ENCODE results near the gene GAB1. TPM values are rescaled to one million over a fixed set of nuclear protein-coding genes. Genes with fewer than 3 reads are reported as not detected.

The GAB1 gene
- total RNA-seq, 1 donor from 2014 or later = 32.6 TPM

- H3K27me3 Mint-ChIP-seq (ENCODE audit: unreplicated experiment) = no peaks in the 10 kb centered on the region
Observed at GRCh38 chr4:143421609-143422008, 84.9 kb downstream of the GAB1 start.

GRCh38 chr4:143424276-143424675 is 87.6 kb downstream of the GAB1 start:
- no peak for DNase-seq (ENCODE audit: extremely low spot score, unreplicated experiment)
- no peak overlapping the region for H3K4me3 Mint-ChIP-seq (ENCODE audit: unreplicated experiment)
- no peak overlapping the region for H3K27ac Mint-ChIP-seq (ENCODE audit: unreplicated experiment)
- no peaks in the 10 kb centered on the region for H3K27me3 Mint-ChIP-seq (ENCODE audit: unreplicated experiment)
- TF ChIP-seq, protein P1, sequence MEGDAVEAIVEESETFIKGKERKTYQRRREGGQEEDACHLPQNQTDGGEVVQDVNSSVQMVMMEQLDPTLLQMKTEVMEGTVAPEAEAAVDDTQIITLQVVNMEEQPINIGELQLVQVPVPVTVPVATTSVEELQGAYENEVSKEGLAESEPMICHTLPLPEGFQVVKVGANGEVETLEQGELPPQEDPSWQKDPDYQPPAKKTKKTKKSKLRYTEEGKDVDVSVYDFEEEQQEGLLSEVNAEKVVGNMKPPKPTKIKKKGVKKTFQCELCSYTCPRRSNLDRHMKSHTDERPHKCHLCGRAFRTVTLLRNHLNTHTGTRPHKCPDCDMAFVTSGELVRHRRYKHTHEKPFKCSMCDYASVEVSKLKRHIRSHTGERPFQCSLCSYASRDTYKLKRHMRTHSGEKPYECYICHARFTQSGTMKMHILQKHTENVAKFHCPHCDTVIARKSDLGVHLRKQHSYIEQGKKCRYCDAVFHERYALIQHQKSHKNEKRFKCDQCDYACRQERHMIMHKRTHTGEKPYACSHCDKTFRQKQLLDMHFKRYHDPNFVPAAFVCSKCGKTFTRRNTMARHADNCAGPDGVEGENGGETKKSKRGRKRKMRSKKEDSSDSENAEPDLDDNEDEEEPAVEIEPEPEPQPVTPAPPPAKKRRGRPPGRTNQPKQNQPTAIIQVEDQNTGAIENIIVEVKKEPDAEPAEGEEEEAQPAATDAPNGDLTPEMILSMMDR (IDR thresholded peaks at IDR 0.05) = no peak
- peaks cover 21% of the 10 kb centered on the region for H3K36me3 Mint-ChIP-seq (ENCODE audit: unreplicated experiment)
- H3K4me1 Mint-ChIP-seq (ENCODE audit: unreplicated experiment) = peaks cover 19% of the 10 kb centered on the region
- peaks cover 4% of the 10 kb centered on the region for H3K9me3 Mint-ChIP-seq (ENCODE audit: unreplicated experiment)

More at GRCh38 chr4:143421609-143422008, 84.9 kb downstream of the GAB1 start:
- Mint-ChIP-seq H3K4me3 (ENCODE audit: unreplicated experiment) (no peak overlapping the region), H3K36me3 (ENCODE audit: unreplicated experiment) (peaks cover 38% of the 10 kb centered on the region), H3K4me1 (ENCODE audit: unreplicated experiment) (peaks cover 14% of the 10 kb centered on the region), H3K9me3 (ENCODE audit: unreplicated experiment) (peaks cover 4% of the 10 kb centered on the region), H3K27ac (ENCODE audit: unreplicated experiment) (no peak overlapping the region)
- no peak for DNase-seq (ENCODE audit: extremely low spot score, unreplicated experiment)
- TF ChIP-seq, protein P1 (IDR thresholded peaks at IDR 0.05) = no peak

DNA sequence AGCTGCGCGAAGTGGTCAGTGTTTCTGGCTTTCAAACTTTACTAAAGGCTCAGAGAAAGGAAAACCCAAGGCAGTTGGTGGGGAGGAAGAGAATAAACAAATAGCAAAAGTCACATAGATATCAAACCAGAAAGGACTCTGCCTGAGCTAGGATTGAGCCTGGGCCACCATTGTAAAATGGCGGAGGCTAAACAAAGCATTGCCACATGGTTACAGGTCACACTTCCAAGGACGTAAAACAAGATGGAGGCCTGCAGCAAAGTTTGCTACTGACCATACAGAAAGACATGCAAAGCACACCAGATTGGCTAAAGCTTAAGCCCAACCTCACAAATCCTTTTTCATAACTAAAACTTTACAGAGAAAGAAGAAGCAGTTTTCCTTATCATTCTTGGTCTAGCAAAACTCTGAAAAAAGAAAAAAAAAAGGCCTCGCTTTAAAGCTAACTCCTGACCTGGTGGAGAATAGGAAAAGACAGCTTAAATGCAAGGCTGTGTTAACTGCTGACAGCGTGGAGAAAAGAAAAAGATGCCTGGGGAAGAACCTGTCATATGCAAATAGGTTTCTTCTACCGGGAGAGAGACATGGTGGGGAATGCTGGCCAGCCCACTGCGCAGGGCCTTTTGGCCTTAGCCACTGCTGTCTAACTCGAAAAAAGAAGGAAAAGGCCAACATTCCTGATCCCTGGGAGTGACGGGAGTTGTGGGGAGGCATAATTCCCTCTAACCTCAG is 95.0 kb downstream of the GAB1 start:
- H3K27me3 Mint-ChIP-seq (ENCODE audit: unreplicated experiment) = no peaks in the 10 kb centered on the region

DNA sequence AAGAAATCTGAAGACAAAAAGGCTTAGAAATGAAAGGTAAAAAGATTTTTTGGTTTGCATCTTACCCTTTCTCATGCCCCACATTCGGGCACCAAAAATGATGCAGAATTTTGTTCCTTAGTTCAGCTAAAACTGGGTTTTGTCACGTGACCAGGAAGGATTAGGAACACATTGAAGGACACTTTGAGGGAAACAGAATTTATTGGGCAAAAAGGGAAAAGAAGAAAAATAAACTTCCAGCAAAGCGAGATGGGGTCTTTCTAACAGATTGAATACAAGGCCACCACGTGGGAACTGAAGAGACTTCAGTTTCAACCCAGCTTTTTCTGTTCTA is 95.5 kb downstream of the GAB1 start:
- Mint-ChIP-seq H3K27me3 (ENCODE audit: unreplicated experiment) (no peaks in the 10 kb centered on the region), H3K36me3 (ENCODE audit: unreplicated experiment) (peaks cover 30% of the 10 kb centered on the region), H3K9me3 (ENCODE audit: unreplicated experiment) (peaks cover 5% of the 10 kb centered on the region), H3K4me3 (ENCODE audit: unreplicated experiment) (no peak overlapping the region), H3K27ac (ENCODE audit: unreplicated experiment) (no peak overlapping the region), H3K4me1 (ENCODE audit: unreplicated experiment) (peaks cover 2% of the 10 kb centered on the region)
- TF ChIP-seq, protein P1 (IDR thresholded peaks at IDR 0.05) = no peak
- no peak for DNase-seq (ENCODE audit: extremely low spot score, unreplicated experiment)

More for the DNA sequence above, 95.0 kb downstream of the GAB1 start:
- H3K9me3 Mint-ChIP-seq (ENCODE audit: unreplicated experiment) = peaks cover 5% of the 10 kb centered on the region
- no peak overlapping the region for H3K27ac Mint-ChIP-seq (ENCODE audit: unreplicated experiment)
- peaks cover 28% of the 10 kb centered on the region for H3K36me3 Mint-ChIP-seq (ENCODE audit: unreplicated experiment)
- H3K4me3 Mint-ChIP-seq (ENCODE audit: unreplicated experiment) = no peak overlapping the region
- peaks cover 4% of the 10 kb centered on the region for H3K4me1 Mint-ChIP-seq (ENCODE audit: unreplicated experiment)
- no peak for DNase-seq (ENCODE audit: extremely low spot score, unreplicated experiment)
- TF ChIP-seq, protein P1 (IDR thresholded peaks at IDR 0.05) = no peak

DNA sequence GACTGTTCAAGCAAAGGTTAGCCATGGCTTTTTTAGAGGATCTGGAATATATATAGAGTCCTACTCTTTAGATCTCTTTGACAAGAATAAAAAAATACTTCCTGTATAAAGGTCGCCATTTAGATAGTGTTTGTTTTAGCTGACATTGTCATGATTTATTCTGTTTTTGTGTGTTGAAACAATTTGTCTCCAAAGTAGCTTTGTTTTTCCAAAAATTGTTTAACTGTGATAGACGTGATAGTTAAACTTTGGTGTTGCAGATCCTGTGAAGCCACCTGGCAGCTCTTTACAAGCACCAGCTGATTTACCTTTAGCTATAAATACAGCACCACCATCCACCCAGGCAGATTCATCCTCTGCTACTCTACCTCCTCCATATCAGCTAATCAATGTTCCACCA is 96.6 kb downstream of the GAB1 start:
- no peak overlapping the region for H3K27ac Mint-ChIP-seq (ENCODE audit: unreplicated experiment)
- DNase-seq (ENCODE audit: extremely low spot score, unreplicated experiment) = no peak
- H3K27me3 Mint-ChIP-seq (ENCODE audit: unreplicated experiment) = no peaks in the 10 kb centered on the region

More for the DNA sequence above, 96.6 kb downstream of the GAB1 start:
- peaks cover 5% of the 10 kb centered on the region for H3K9me3 Mint-ChIP-seq (ENCODE audit: unreplicated experiment)
- no peak overlapping the region for H3K4me3 Mint-ChIP-seq (ENCODE audit: unreplicated experiment)
- TF ChIP-seq, protein P1 (IDR thresholded peaks at IDR 0.05) = no peak
- no peaks in the 10 kb centered on the region for H3K4me1 Mint-ChIP-seq (ENCODE audit: unreplicated experiment)
- H3K36me3 Mint-ChIP-seq (ENCODE audit: unreplicated experiment) = peaks cover 35% of the 10 kb centered on the region

Data from osteocyte (in vitro differentiated cells).